Esophagus squamous epithelium (tissue), 5 donors: ENCODE data around the gene TAB2. TPM values are rescaled to one million over a fixed set of nuclear protein-coding genes. Genes with fewer than 3 reads are reported as not detected.

Source experiments
- DNase-seq: peaks from one replicate; lab custom pipeline; 2025; lab: John Stamatoyannopoulos, UW
- H3K27ac ChIP-seq, 4 donors: fragments of 200-600 bp; sonication (generic); one replicate each; pipeline ENCODE4 v1.5.1; 2016 to 2019; ENCODE audit warnings: mild to moderate bottlenecking in 1 of 4
- H3K27me3 ChIP-seq, 4 donors: fragments of 200-600 bp; sonication (generic); 1 replicate in 3 of 4; 2 replicates in 1 of 4; pipeline versions ENCODE4 v1.5.1 to v1.6.0; 2017 to 2021; ENCODE audit warnings: antibody characterized with exemption in 1 of 4
- H3K36me3 ChIP-seq, 3 donors: fragments of 200-600 bp; sonication (generic); one replicate each; pipeline ENCODE4 v1.5.1; 2016 to 2019
- H3K4me1 ChIP-seq, 3 donors: fragments of 200-600 bp; sonication (generic); one replicate each; pipeline ENCODE4 v1.5.1; 2017 to 2019
- H3K4me3 ChIP-seq, 4 donors: fragments of 200-600 bp; sonication (generic); 1 replicate in 3 of 4; 2 replicates in 1 of 4; pipeline ENCODE4 v1.5.1; 2016 to 2019; ENCODE audit warnings: mild to moderate bottlenecking in 2 of 4, moderate library complexity in 1 of 4
- H3K9me3 ChIP-seq, 3 donors: fragments of 200-600 bp; sonication (generic); one replicate each; pipeline ENCODE4 v1.5.1; 2016 to 2019
- CTCF ChIP-seq, 6 experiments: fragments of 450-650 bp in 4 of 6; fragments of 200-600 bp in 2 of 6; sonication (generic) in 2 of 6; IDR thresholded peaks; one replicate each; pipeline ENCODE4 v1.5.1; 2016 to 2019; ENCODE audit warnings: antibody characterized with exemption in 6 of 6, mild to moderate bottlenecking in 4 of 6, moderate library complexity in 4 of 6
- POLR2A ChIP-seq, 4 donors: fragments of 450-650 bp; IDR thresholded peaks; one replicate each; pipeline ENCODE4 v1.6.1; 2017; ENCODE audit warnings: antibody characterized with exemption in 4 of 4, mild to moderate bottlenecking in 4 of 4, moderate library complexity in 3 of 4
- WGBS, 2 donors: methylation state at CpG; one replicate each; pipeline ENCODE4 v1.1.5; 2018; 5-methylcytosine and 5-hydroxymethylcytosine counted together
- intact Hi-C: fragments of 100-400 bp; cut with DNase I; formaldehyde crosslinking; loops from one replicate; pipeline ENCODE4 v1.15.0; 2022
- total RNA-seq, 4 donors: library from RNA; depleted of rRNA; stranded (reverse); fragments of >200 nt; gene quantifications; one replicate each; pipeline ENCODE4 v1.1.0, GENCODE V29; 2016
- donor health status: DM: yes; HTN: yes; CAD: no.

The TAB2 gene
- total RNA-seq, 4 donors from 2014 or later, result 27.6 to 47.1 (median 31.0) TPM

GRCh38 chr6:149362289-149362688 lies 44.8 kb downstream of the TAB2 start:
- H3K4me3 ChIP-seq, result no peak overlapping the region
- peak overlapping the region in 1 of 4 donors; percentile 23 for H3K27ac ChIP-seq
- intact Hi-C loops, result no loop called here
- peaks cover 0 to 3% (median 0%) of the 10 kb centered on the region in 3 donors for H3K36me3 ChIP-seq
- 89 to 92% methylated on average over 4 to 5 of the region's 5 CpGs for WGBS, 2 donors
- no peak for DNase-seq
- no peak for TF ChIP-seq POLR2A (IDR thresholded peaks at IDR 0.05)
- no peak for TF ChIP-seq CTCF (IDR thresholded peaks at IDR 0.05)
- H3K4me1 ChIP-seq, result peaks cover 0 to 64% (median 3%) of the 10 kb centered on the region in 3 donors
- no peaks in the 10 kb centered on the region for H3K9me3 ChIP-seq
- H3K27me3 ChIP-seq, result no peaks in the 10 kb centered on the region

GRCh38 chr6:149363154-149363553 lies 45.6 kb downstream of the TAB2 start:
- H3K9me3 ChIP-seq, result no peaks in the 10 kb centered on the region
- peaks cover 0 to 64% (median 0%) of the 10 kb centered on the region in 3 donors for H3K4me1 ChIP-seq
- no peak overlapping the region for H3K4me3 ChIP-seq
- WGBS, 2 donors, result 44 to 67% methylated on average over 1 of the region's 1 CpG
- peak overlapping the region in 1 of 4 donors; percentile 23 for H3K27ac ChIP-seq
- H3K27me3 ChIP-seq, result no peaks in the 10 kb centered on the region
- TF ChIP-seq POLR2A (IDR thresholded peaks at IDR 0.05) (no peak), CTCF (IDR thresholded peaks at IDR 0.05) (no peak)
- intact Hi-C loops, result no loop called here
- DNase-seq, result no peak
- peaks cover 0 to 3% (median 0%) of the 10 kb centered on the region in 3 donors for H3K36me3 ChIP-seq

GRCh38 chr6:149364557-149364956 lies 47.0 kb downstream of the TAB2 start:
- DNase-seq, result no peak
- TF ChIP-seq POLR2A (IDR thresholded peaks at IDR 0.05), result no peak
- no peak for TF ChIP-seq CTCF (IDR thresholded peaks at IDR 0.05)

GRCh38 chr6:149365197-149365596 lies 47.7 kb downstream of the TAB2 start:
- DNase-seq, result no peak
- TF ChIP-seq POLR2A (IDR thresholded peaks at IDR 0.05) (no peak), CTCF (IDR thresholded peaks at IDR 0.05) (no peak)
- Histone ChIP-seq H3K36me3 (peaks cover 0 to 7% (median 0%) of the 10 kb centered on the region in 3 donors), H3K9me3 (no peaks in the 10 kb centered on the region), H3K4me3 (no peak overlapping the region), H3K4me1 (peaks cover 0 to 54% (median 0%) of the 10 kb centered on the region in 3 donors), H3K27ac (no peak overlapping the region), H3K27me3 (no peaks in the 10 kb centered on the region)
- intact Hi-C loops, result no loop called here

More at GRCh38 chr6:149364557-149364956, 47.0 kb downstream of the TAB2 start:
- Histone ChIP-seq H3K4me1 (peaks cover 0 to 58% (median 0%) of the 10 kb centered on the region in 3 donors), H3K4me3 (no peak overlapping the region), H3K9me3 (no peaks in the 10 kb centered on the region), H3K27me3 (no peaks in the 10 kb centered on the region), H3K27ac (no peak overlapping the region), H3K36me3 (peaks cover 0 to 3% (median 0%) of the 10 kb centered on the region in 3 donors)
- 76 to 85% methylated on average over 2 of the region's 2 CpGs for WGBS, 2 donors
- intact Hi-C loops, result no loop called here

- WGBS, 2 donors, result 83 to 90% methylated on average over 4 of the region's 4 CpGs
- DNase-seq, result no peak
- TF ChIP-seq CTCF (IDR thresholded peaks at IDR 0.05) (no peak), POLR2A (IDR thresholded peaks at IDR 0.05) (no peak)
- Histone ChIP-seq H3K27ac (no peak overlapping the region), H3K27me3 (no peaks in the 10 kb centered on the region), H3K36me3 (peaks cover 0 to 8% (median 0%) of the 10 kb centered on the region in 3 donors), H3K4me3 (no peak overlapping the region), H3K4me1 (peaks cover 0 to 49% (median 0%) of the 10 kb centered on the region in 3 donors), H3K9me3 (no peaks in the 10 kb centered on the region)
- intact Hi-C loops, result no loop called here
These were observed 48.9 kb downstream of the TAB2 start for GRCh38 chr6:149366267-149366921.
